Endodermal cell (in vitro differentiated cells): ENCODE data around the gene TRPM3. TPM values are rescaled to one million over a fixed set of nuclear protein-coding genes. Genes with fewer than 3 reads are reported as not detected.

Experiments
- DNase-seq: peaks from one replicate; pipeline ENCODE4 v3.0.0-alpha.2; 2017
- H3K27ac ChIP-seq: 2 replicates; pipeline ENCODE4 v1.5.1; 2013; ENCODE audit warnings: mild to moderate bottlenecking, low read depth, low read length, moderate library complexity
- H3K27me3 ChIP-seq: 2 replicates; pipeline ENCODE4 v1.6.1; 2013; ENCODE audit warnings: mild to moderate bottlenecking, low read length, moderate library complexity; ENCODE audit not compliant: insufficient read depth, control insufficient read depth, poor library complexity, severe bottlenecking
- H3K36me3 ChIP-seq: 2 replicates; pipeline ENCODE4 v1.7.0; 2013; ENCODE audit warnings: mild to moderate bottlenecking, low read length, moderate library complexity; ENCODE audit not compliant: control insufficient read depth, insufficient read depth
- H3K4me1 ChIP-seq: one replicate; pipeline ENCODE4 v1.7.0; 2013; ENCODE audit warnings: low read length; ENCODE audit not compliant: control insufficient read depth, insufficient read depth
- H3K4me3 ChIP-seq: 2 replicates; pipeline ENCODE4 v1.5.1; 2013; ENCODE audit warnings: mild to moderate bottlenecking, low read length, moderate library complexity
- H3K9ac ChIP-seq: 2 replicates; pipeline ENCODE4 v1.6.1; 2013; ENCODE audit warnings: mild to moderate bottlenecking, low read length, moderate library complexity; ENCODE audit not compliant: poor library complexity, severe bottlenecking; ENCODE audit errors: extremely low read depth
- H3K9me3 ChIP-seq: 2 replicates; pipeline ENCODE4 v1.6.1; 2013; ENCODE audit warnings: mild to moderate bottlenecking, low read length, moderate library complexity; ENCODE audit not compliant: control insufficient read depth
- H3K27ac Mint-ChIP-seq: 2 replicates; pipeline ENCODE4 v1.8.0; 2020; ENCODE audit warnings: mixed read lengths
- H3K27me3 Mint-ChIP-seq: 2 replicates; pipeline ENCODE4 v1.8.0; 2021; ENCODE audit warnings: mild to moderate bottlenecking, mixed read lengths; ENCODE audit not compliant: insufficient read depth
- H3K36me3 Mint-ChIP-seq: 2 replicates; pipeline ENCODE4 v1.8.0; 2020; ENCODE audit warnings: low read depth, mixed read lengths
- H3K4me1 Mint-ChIP-seq: 2 replicates; pipeline ENCODE4 v1.8.0; 2020; ENCODE audit warnings: mixed read lengths
- H3K4me3 Mint-ChIP-seq: 2 replicates; pipeline ENCODE4 v1.8.0; 2020; ENCODE audit warnings: mild to moderate bottlenecking, moderate library complexity, mixed read lengths
- H3K9me3 Mint-ChIP-seq: 2 replicates; pipeline ENCODE4 v1.8.0; 2020; ENCODE audit warnings: mild to moderate bottlenecking, mixed read lengths
- CTCF ChIP-seq: fragments of 200-600 bp; sonication (generic); conservative IDR thresholded peaks from 2 replicates; pipeline ENCODE4 v1.5.0; 2021; ENCODE audit warnings: antibody characterized with exemption, mild to moderate bottlenecking
- WGBS, 2 experiments: methylation state at CpG; one replicate each; pipeline versions ENCODE4 v1.1.5 to v1.1.7; 2013; ENCODE audit warnings: missing lambda C conversion rate in 2 of 2, mixed read lengths in 1 of 2; ENCODE audit not compliant: insufficient coverage in 1 of 2, insufficient read length in 1 of 2; 5-methylcytosine and 5-hydroxymethylcytosine counted together
- total RNA-seq, 2 donors: library from RNA; stranded (reverse); fragmentation: NEBNext Ultra II Directional in 1 of 2; extraction: Animal tissue kit (Norgen Biotek cat#: 25700) in 1 of 2; gene quantifications; 2 replicates in 1 of 2; 3 replicates in 1 of 2; pipeline ENCODE4 v1.2.1, GENCODE V29; 2021

TRPM3 gene
- total RNA-seq, 2 donors from 2014 or later: 1.8 to 2.5 TPM

GRCh38 chr9:70693186-70693585, 428.2 kb downstream of the TRPM3 start:
- Histone ChIP-seq H3K4me3 (no peak overlapping the region), H3K9ac (no peak overlapping the region), H3K27me3 (no peaks in the 10 kb centered on the region), H3K27ac (no peak overlapping the region), H3K4me1 (no peaks in the 10 kb centered on the region), H3K9me3 (no peaks in the 10 kb centered on the region), H3K36me3 (no peaks in the 10 kb centered on the region)
- Mint-ChIP-seq H3K4me1 (peaks cover 7% of the 10 kb centered on the region), H3K36me3 (no peaks in the 10 kb centered on the region), H3K27me3 (no peaks in the 10 kb centered on the region), H3K27ac (no peak overlapping the region), H3K4me3 (no peak overlapping the region), H3K9me3 (no peaks in the 10 kb centered on the region)
- DNase-seq: no peak
- no peak for TF ChIP-seq CTCF
- 86 to 93% methylated on average over 1 of the region's 1 CpG for WGBS, 2 experiments

- Histone ChIP-seq H3K27ac (no peak overlapping the region), H3K9ac (no peak overlapping the region), H3K9me3 (no peaks in the 10 kb centered on the region), H3K36me3 (no peaks in the 10 kb centered on the region), H3K4me1 (no peaks in the 10 kb centered on the region), H3K4me3 (no peak overlapping the region), H3K27me3 (no peaks in the 10 kb centered on the region)
- Mint-ChIP-seq H3K9me3 (no peaks in the 10 kb centered on the region), H3K36me3 (no peaks in the 10 kb centered on the region), H3K4me3 (no peak overlapping the region), H3K4me1 (peaks cover 7% of the 10 kb centered on the region), H3K27ac (no peak overlapping the region), H3K27me3 (no peaks in the 10 kb centered on the region)
- WGBS, 2 experiments: 96 to 100% methylated on average over 1 to 4 of the region's 4 CpGs
- DNase-seq: no peak
- TF ChIP-seq CTCF: no peak
Measured at GRCh38 chr9:70692431-70692830, 429.0 kb downstream of the TRPM3 start.

- H3K9me3 Mint-ChIP-seq: no peaks in the 10 kb centered on the region
- no peaks in the 10 kb centered on the region for H3K27me3 ChIP-seq
- no peaks in the 10 kb centered on the region for H3K4me1 ChIP-seq
- H3K9ac ChIP-seq: no peak overlapping the region
- DNase-seq: no peak
- no peak overlapping the region for H3K27ac Mint-ChIP-seq
- no peaks in the 10 kb centered on the region for H3K36me3 ChIP-seq
- H3K4me3 ChIP-seq: no peak overlapping the region
- no peak for TF ChIP-seq CTCF
- no peaks in the 10 kb centered on the region for H3K36me3 Mint-ChIP-seq
- no peak overlapping the region for H3K27ac ChIP-seq
- no peak overlapping the region for H3K4me3 Mint-ChIP-seq
- no peaks in the 10 kb centered on the region for H3K9me3 ChIP-seq
- H3K27me3 Mint-ChIP-seq: no peaks in the 10 kb centered on the region
- H3K4me1 Mint-ChIP-seq: no peaks in the 10 kb centered on the region
Measured at GRCh38 chr9:70688704-70689103, 432.7 kb downstream of the TRPM3 start.
